Fibroblast of skin of scalp (primary cell): ENCODE results near the gene LSM3. TPM values are rescaled to one million over a fixed set of nuclear protein-coding genes. Genes with fewer than 3 reads are reported as not detected.

ENCODE experiments used
- DNase-seq: peaks from one replicate; pipeline ENCODE4 v3.0.0-alpha.2; 2013
- polyA plus RNA-seq, 2 experiments: library from polyadenylated mRNA; unstranded; fragments of 120-200 nt; gene quantifications; one replicate each; pipeline ENCODE4 v1.2.1, GENCODE V29; 2013; ENCODE audit not compliant: insufficient read length in 2 of 2

LSM3 gene
- polyA plus RNA-seq (2013, experiment 1 of 2; ENCODE audit: insufficient read length) = 12.2 TPM
- polyA plus RNA-seq (2013, experiment 2 of 2; ENCODE audit: insufficient read length) = 11.4 TPM

GRCh38 chr3:14178247-14179113, at the start of gene LSM3, which contains the start of gene XPC:
Gene LSM3, plus strand, starts transcription at chr3:14178817. Its CDS starts 44 bp downstream, at chr3:14178861.
Gene XPC, minus strand, starts transcription at chr3:14178601. Its CDS starts 33 bp downstream, at chr3:14178568.
- peak; percentile 99 for DNase-seq

- no peak for DNase-seq
Observed at GRCh38 chr3:14129296-14129695, 49.3 kb upstream of the LSM3 start.

- DNase-seq = no peak
Observed at GRCh38 chr3:14130230-14130629, 48.4 kb upstream of the LSM3 start.

GRCh38 chr3:14130707-14131106, 47.9 kb upstream of the LSM3 start:
- no peak for DNase-seq

- DNase-seq = no peak
Observed at GRCh38 chr3:14131134-14131533, 47.5 kb upstream of the LSM3 start.

GRCh38 chr3:14132120-14132519, 46.5 kb upstream of the LSM3 start:
- no peak for DNase-seq

- DNase-seq = no peak
Observed at GRCh38 chr3:14132689-14133088, 45.9 kb upstream of the LSM3 start.

GRCh38 chr3:14133188-14133800, 45.3 kb upstream of the LSM3 start:
- no peak for DNase-seq

GRCh38 chr3:14133876-14134275, 44.7 kb upstream of the LSM3 start:
- no peak for DNase-seq

GRCh38 chr3:14134291-14134690, 44.3 kb upstream of the LSM3 start:
- DNase-seq = no peak

GRCh38 chr3:14135581-14135980, 43.0 kb upstream of the LSM3 start:
- no peak for DNase-seq

- DNase-seq = no peak
Observed at GRCh38 chr3:14137004-14137403, 41.6 kb upstream of the LSM3 start.

- no peak for DNase-seq
Observed at GRCh38 chr3:14137445-14137844, 41.2 kb upstream of the LSM3 start.

- DNase-seq = no peak
Observed at GRCh38 chr3:14138109-14138877, 40.3 kb upstream of the LSM3 start.

GRCh38 chr3:14138878-14139655, 39.5 kb upstream of the LSM3 start:
- no peak for DNase-seq

- peak; percentile 17 for DNase-seq
Observed at GRCh38 chr3:14139771-14140170, 38.8 kb upstream of the LSM3 start.

GRCh38 chr3:14140668-14141067, 37.9 kb upstream of the LSM3 start:
- no peak for DNase-seq

GRCh38 chr3:14141144-14141543, 37.5 kb upstream of the LSM3 start:
- DNase-seq = no peak

- no peak for DNase-seq
Observed at GRCh38 chr3:14141602-14142341, 36.8 kb upstream of the LSM3 start.

- DNase-seq = no peak
Observed at GRCh38 chr3:14142567-14143270, 35.9 kb upstream of the LSM3 start.
